AG04450 (cell line): ENCODE measurements around the gene ELP4. TPM values are rescaled to one million over a fixed set of nuclear protein-coding genes. Genes with fewer than 3 reads are reported as not detected.
"Not testable (repeated sequence)": the region's sequence is repeated elsewhere in the genome, so short reads cannot be mapped to it uniquely, and the experiment has no call there.

Experiments
- CTCF ChIA-PET: fragments of 300-600, 350-600 bp; formaldehyde crosslinking; extraction: SDS; loops from one replicate; lab custom pipeline; 2022; ENCODE audit warnings: antibody characterized with exemption, inconsistent platforms; lab: Charles Lee
- POLR2A ChIA-PET: fragments of 350-600 bp; formaldehyde crosslinking; extraction: SDS; loops from one replicate; lab custom pipeline; 2021; ENCODE audit warnings: antibody characterized with exemption, inconsistent platforms; lab: Yijun Ruan, JAX
- DNase-seq: peaks from one replicate; pipeline ENCODE4 v3.0.0-alpha.2; 2011; ENCODE audit warnings: low read depth, low spot score
- H3K27ac ChIP-seq: one replicate; pipeline ENCODE4 v1.5.1; 2012; ENCODE audit warnings: low read depth, low read length, control low read depth
- H3K27me3 ChIP-seq: one replicate; pipeline ENCODE4 v1.6.0; 2012; ENCODE audit warnings: low read length; ENCODE audit not compliant: control insufficient read depth, insufficient read depth
- H3K4me3 ChIP-seq: 2 replicates; pipeline ENCODE4 v1.5.1; 2011; ENCODE audit warnings: mild to moderate bottlenecking, low read depth, low read length, control low read depth
- H3K9me3 ChIP-seq: 2 replicates; pipeline ENCODE4 v1.5.1; 2012; ENCODE audit warnings: low read length; ENCODE audit not compliant: control insufficient read depth, insufficient read depth
- polyA plus RNA-seq: library from polyadenylated mRNA; depleted of rRNA; stranded (reverse); fragments of >200 nt; gene quantifications from 2 replicates; pipeline ENCODE4 v1.2.3, GENCODE V29; 2011
- TF ChIP-seq, protein P1 (sequence below): IDR thresholded peaks from 2 replicates; pipeline ENCODE4 v1.5.1; 2011; ENCODE audit warnings: low read depth, low read length, control low read depth, inconsistent platforms

ELP4 gene
- polyA plus RNA-seq, 1 experiment, result 15.5 TPM

DNA sequence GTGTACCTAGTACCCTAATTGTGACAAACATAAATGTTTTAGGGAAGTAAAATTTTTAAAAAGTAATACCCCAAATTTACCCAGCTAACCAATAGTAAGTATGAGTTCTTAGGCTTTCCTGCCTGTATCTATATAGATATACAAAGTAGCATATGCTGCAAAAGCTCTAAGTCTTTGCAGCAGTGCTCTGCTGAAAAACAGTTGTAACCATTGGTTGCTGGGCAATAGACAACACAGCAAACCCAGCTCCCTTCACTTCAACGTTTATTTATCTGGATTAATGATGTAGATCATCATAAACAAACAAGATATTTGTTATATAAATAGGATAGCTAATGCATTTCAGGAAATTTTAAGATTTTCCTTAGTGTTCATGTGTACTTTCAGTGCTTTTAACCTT lies 218.9 kb downstream of the ELP4 start:
- DNase-seq, result no peak
- ChIA-PET CTCF (no interaction called here), POLR2A (interaction anchor here (0.6 kb wide), 1 partner anchor 60 kb away, joined by 3 read pairs; no protein-coding TSS in a partner anchor)
- H3K4me3 ChIP-seq, result no peak overlapping the region
- H3K27ac ChIP-seq, result no peak overlapping the region
- H3K9me3 ChIP-seq, result no peaks in the 10 kb centered on the region
- TF ChIP-seq, protein P1, sequence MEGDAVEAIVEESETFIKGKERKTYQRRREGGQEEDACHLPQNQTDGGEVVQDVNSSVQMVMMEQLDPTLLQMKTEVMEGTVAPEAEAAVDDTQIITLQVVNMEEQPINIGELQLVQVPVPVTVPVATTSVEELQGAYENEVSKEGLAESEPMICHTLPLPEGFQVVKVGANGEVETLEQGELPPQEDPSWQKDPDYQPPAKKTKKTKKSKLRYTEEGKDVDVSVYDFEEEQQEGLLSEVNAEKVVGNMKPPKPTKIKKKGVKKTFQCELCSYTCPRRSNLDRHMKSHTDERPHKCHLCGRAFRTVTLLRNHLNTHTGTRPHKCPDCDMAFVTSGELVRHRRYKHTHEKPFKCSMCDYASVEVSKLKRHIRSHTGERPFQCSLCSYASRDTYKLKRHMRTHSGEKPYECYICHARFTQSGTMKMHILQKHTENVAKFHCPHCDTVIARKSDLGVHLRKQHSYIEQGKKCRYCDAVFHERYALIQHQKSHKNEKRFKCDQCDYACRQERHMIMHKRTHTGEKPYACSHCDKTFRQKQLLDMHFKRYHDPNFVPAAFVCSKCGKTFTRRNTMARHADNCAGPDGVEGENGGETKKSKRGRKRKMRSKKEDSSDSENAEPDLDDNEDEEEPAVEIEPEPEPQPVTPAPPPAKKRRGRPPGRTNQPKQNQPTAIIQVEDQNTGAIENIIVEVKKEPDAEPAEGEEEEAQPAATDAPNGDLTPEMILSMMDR, result no peak
- no peaks in the 10 kb centered on the region for H3K27me3 ChIP-seq

DNA sequence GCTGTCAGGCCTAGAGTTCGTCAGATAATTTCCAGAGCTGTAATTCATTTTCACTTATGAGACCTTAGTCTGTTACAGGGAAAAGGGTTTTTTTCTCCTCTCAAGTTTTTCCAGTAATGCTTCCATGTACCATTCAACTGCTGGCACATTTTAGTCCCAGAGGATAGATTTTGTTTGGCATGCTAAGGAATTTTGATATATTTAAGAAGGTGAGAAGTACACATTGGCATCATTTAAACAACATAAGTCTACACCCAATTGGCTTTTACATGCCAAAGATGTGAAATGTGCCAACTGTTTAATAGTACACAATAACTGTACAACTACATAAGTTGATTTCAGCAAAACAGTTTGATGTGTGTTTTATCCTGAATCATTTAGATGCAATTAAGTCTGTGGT lies 230.6 kb downstream of the ELP4 start:
- Histone ChIP-seq H3K27ac (no peak overlapping the region), H3K27me3 (no peaks in the 10 kb centered on the region), H3K9me3 (peaks cover 3% of the 10 kb centered on the region; the same call in 1 of the 2 replicates), H3K4me3 (no peak overlapping the region)
- CTCF ChIA-PET, result no interaction called here
- POLR2A ChIA-PET, result no interaction called here
- no peak for DNase-seq
- TF ChIP-seq, protein P1, result no peak

DNA sequence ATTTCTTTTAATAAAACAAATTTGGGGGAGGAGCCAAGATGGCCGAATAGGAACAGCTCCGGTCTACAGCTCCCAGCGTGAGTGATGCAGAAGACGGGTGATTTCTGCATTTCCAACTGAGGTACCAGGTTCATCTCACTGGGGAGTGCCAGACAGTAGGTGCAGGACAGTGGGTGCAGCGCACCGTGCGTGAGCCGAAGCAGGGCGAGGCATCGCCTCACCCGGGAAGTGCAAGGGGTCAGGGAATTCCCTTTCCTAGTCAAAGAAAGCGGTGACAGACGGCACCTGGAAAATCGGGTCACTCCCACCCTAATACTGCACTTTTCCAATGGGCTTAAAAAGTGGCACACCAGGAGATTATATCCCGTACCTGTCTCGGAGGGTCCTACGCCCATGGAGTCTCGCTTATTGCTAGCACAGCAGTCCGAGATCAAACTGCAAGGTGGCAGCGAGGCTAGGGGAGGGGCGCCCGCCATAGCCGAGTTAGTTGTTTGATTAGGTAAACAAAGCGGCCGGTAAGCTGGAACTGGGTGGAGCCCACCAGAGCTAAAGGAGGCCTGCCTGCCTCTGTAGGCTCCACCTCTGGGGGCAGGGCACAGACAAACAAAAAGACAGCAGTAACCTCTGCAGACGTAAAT lies 231.3 kb downstream of the ELP4 start:
- H3K9me3 ChIP-seq, H3K27ac ChIP-seq, DNase-seq, CTCF ChIA-PET, H3K4me3 ChIP-seq, H3K27me3 ChIP-seq, POLR2A ChIA-PET: not testable (repeated sequence)

DNA sequence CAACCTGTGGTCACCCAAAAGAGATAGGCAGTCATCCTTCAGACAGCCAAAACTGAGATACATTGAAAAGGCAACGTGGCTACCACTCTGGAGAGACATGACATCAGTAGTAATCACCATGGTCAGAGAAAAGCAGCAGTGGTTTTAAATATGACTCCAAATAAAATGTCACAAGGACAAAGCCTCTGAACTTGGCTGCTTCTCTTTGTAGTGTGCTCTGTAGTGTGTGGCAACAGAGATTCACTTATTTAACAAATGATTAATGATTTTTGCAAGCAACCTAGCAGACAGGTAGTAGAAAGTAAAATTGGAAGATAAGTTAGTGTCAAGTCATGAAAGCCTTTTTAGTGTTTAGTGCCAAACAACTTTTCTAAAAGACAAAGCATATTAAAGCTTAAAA lies 238.0 kb downstream of the ELP4 start:
- CTCF ChIA-PET, result no interaction called here
- TF ChIP-seq, protein P1, result no peak
- Histone ChIP-seq H3K9me3 (no peaks in the 10 kb centered on the region), H3K27ac (no peak overlapping the region), H3K27me3 (no peaks in the 10 kb centered on the region), H3K4me3 (no peak overlapping the region)
- POLR2A ChIA-PET, result no interaction called here
- DNase-seq, result no peak

DNA sequence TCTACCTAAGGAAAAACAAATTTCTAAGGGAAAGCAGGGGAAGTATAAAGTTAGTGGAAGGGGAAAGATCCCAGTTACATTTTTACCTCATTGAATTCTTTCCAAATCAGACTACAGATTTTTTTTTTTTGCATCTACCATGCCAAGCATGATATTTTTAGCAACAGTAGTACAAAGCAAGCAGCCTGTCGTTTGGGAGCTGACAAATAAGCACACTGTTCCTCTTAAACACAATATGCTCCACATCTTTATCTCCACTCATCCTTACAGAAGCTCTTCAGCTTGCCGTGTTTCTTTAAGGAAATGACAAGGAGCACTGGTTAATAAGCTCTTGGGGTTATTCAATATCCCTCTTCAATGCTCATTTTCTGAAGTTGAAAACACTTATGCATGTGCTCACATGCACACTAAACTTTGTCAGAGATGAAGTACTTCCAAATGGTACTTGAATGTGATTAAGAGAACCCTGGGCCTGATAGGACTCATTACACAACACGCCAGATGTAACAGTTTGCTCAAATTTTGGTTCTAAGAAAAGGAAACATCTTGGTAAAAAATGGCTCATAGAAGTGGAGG lies 247.8 kb downstream of the ELP4 start:
- Histone ChIP-seq H3K9me3 (no peaks in the 10 kb centered on the region), H3K4me3 (no peak overlapping the region), H3K27ac (no peak overlapping the region), H3K27me3 (no peaks in the 10 kb centered on the region)
- CTCF ChIA-PET, result no interaction called here
- TF ChIP-seq, protein P1, result no peak
- no peak for DNase-seq
- POLR2A ChIA-PET, result no interaction called here
